ENCODE data around the gene UGT1A8. TPM values are rescaled to one million over a fixed set of nuclear protein-coding genes. Genes with fewer than 3 reads are reported as not detected.
"Not testable (repeated sequence)": the region's sequence is repeated elsewhere in the genome, so short reads cannot be mapped to it uniquely, and the experiment has no call there.

UGT1A8 gene
- total RNA-seq, 2 experiments from 2014 or later, result not detected

DNA sequence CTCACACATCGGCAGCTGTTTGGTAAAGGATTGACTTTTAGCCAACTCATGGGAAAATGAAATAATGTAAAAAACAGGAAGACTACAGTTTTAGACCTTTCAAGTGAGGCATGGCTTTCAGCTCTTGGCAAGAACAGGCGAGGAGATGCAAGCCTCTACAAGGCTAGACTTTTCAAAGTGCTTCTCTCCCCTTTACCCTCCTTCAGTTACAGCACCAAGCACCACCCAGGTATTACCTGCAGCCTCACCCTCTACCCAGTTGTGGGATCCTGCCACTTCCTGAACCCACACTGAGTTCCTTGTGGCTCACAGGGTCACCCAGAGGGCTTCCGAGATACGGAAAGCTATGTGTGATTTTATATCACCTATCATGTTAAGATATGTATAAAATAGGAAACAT is 33.5 kb downstream of the UGT1A8 start:
- no peaks in the 10 kb centered on the region for H3K4me1 Mint-ChIP-seq (ENCODE audit: low read depth)
- H3K27ac Mint-ChIP-seq, result no peak overlapping the region
- peaks cover 7% of the 10 kb centered on the region for H3K9me3 Mint-ChIP-seq
- ChIA-PET POLR2A (no interaction called here), CTCF (no interaction called here)
- intact Hi-C loops (cut with micrococcal nuclease), result no loop called here
- H3K36me3 Mint-ChIP-seq, result peaks cover 7% of the 10 kb centered on the region
- H3K4me3 Mint-ChIP-seq, result no peak overlapping the region
- H3K27me3 Mint-ChIP-seq, result peaks cover 19% of the 10 kb centered on the region
- no peak for DNase-seq

DNA sequence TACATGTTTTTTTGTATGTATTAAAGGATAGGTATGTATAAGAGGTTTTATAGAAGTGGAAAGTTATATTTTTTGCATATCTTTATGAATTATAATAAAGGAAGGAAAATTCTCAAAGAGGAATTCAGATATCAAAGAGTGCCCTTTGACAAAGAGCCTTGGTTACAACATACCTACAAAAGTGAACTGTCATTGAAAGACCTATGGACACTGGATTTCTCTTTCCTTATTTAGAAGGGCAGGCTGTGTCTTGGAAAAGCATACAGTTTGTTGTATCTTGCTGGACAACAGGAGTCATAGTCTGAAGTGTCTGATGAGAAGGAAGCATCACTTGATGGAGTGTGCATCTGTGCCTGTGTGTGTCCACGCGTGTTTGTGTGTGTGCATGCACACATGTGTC is 34.0 kb downstream of the UGT1A8 start:
- H3K27me3 Mint-ChIP-seq, result peaks cover 17% of the 10 kb centered on the region
- peaks cover 5% of the 10 kb centered on the region for H3K36me3 Mint-ChIP-seq
- no peak overlapping the region for H3K4me3 Mint-ChIP-seq
- intact Hi-C loops (cut with micrococcal nuclease), result no loop called here
- peaks cover 5% of the 10 kb centered on the region for H3K9me3 Mint-ChIP-seq
- no peak for DNase-seq
- no peaks in the 10 kb centered on the region for H3K4me1 Mint-ChIP-seq (ENCODE audit: low read depth)
- CTCF ChIA-PET, result no interaction called here
- no peak overlapping the region for H3K27ac Mint-ChIP-seq
- POLR2A ChIA-PET, result no interaction called here

- Mint-ChIP-seq H3K27me3 (peaks cover 17% of the 10 kb centered on the region), H3K4me1 (ENCODE audit: low read depth) (no peaks in the 10 kb centered on the region), H3K9me3 (no peaks in the 10 kb centered on the region), H3K27ac (no peak overlapping the region), H3K4me3 (no peak overlapping the region), H3K36me3 (no peaks in the 10 kb centered on the region)
- ChIA-PET CTCF (no interaction called here), POLR2A (no interaction called here)
- intact Hi-C loops (cut with micrococcal nuclease), result no loop called here
- DNase-seq, result no peak
Measured at GRCh38 chr2:233654501-233654900, 37.1 kb downstream of the UGT1A8 start.

DNA sequence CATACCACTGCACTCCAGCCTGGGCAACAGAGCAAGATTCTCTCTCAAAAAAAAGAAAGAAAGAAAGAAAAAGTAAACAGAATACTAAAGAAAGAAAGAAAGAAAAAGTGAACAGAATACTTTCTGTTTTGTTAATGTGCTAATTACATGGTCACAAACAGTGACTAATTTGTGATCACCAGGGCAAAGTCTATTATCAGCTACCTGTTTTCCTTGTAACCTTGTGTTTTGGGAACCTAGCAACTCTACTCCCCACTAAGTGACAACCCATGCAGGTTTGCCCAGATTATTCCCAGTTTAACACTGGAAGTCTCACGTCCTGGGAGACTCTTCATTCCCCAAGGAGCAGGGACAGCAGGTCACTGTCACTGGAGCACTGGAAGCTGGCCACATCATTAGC is 37.6 kb downstream of the UGT1A8 start:
- intact Hi-C loops (cut with micrococcal nuclease), result no loop called here
- H3K27me3 Mint-ChIP-seq, result peaks cover 22% of the 10 kb centered on the region
- no peaks in the 10 kb centered on the region for H3K36me3 Mint-ChIP-seq
- H3K4me3 Mint-ChIP-seq, result no peak overlapping the region
- H3K9me3 Mint-ChIP-seq, result no peaks in the 10 kb centered on the region
- no peaks in the 10 kb centered on the region for H3K4me1 Mint-ChIP-seq (ENCODE audit: low read depth)
- ChIA-PET CTCF (no interaction called here), POLR2A (no interaction called here)
- no peak for DNase-seq
- H3K27ac Mint-ChIP-seq, result no peak overlapping the region

DNA sequence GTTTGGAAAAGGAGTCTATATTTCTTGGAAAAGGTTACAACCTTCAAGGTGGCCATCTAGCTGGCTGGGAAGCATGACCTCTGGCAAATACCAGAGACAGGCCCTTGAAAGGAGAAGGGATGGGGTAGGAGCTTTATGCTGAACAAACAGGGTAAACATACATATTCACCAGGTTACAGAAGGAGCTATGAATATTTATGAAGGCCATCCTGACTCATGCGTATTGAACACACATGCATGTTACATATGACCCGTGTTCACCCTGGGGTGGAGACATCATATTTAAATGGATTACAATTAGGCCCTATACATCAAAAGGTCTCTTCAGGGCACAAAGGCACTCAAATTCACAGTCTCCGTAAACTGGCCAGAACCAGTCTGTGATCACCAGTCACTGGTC is 38.5 kb downstream of the UGT1A8 start:
- H3K9me3 Mint-ChIP-seq; H3K4me1 Mint-ChIP-seq (ENCODE audit: low read depth); H3K27ac Mint-ChIP-seq; DNase-seq; H3K36me3 Mint-ChIP-seq; POLR2A ChIA-PET; CTCF ChIA-PET; intact Hi-C loops (cut with micrococcal nuclease); H3K4me3 Mint-ChIP-seq: not testable (repeated sequence)
- H3K27me3 Mint-ChIP-seq, result peaks cover 18% of the 10 kb centered on the region

GRCh38 chr2:233656443-233656842 is 39.0 kb downstream of the UGT1A8 start:
- no peaks in the 10 kb centered on the region for H3K4me1 Mint-ChIP-seq (ENCODE audit: low read depth)
- no peak for DNase-seq
- H3K9me3 Mint-ChIP-seq, result no peaks in the 10 kb centered on the region
- intact Hi-C loops (cut with micrococcal nuclease), result no loop called here
- no peak overlapping the region for H3K4me3 Mint-ChIP-seq
- no peak overlapping the region for H3K27ac Mint-ChIP-seq
- no peaks in the 10 kb centered on the region for H3K36me3 Mint-ChIP-seq
- H3K27me3 Mint-ChIP-seq, result peaks cover 22% of the 10 kb centered on the region
- ChIA-PET POLR2A (no interaction called here), CTCF (no interaction called here)

- no peaks in the 10 kb centered on the region for H3K36me3 Mint-ChIP-seq
- H3K4me1 Mint-ChIP-seq (ENCODE audit: low read depth), result no peaks in the 10 kb centered on the region
- H3K27me3 Mint-ChIP-seq, result peaks cover 23% of the 10 kb centered on the region
- no peak overlapping the region for H3K4me3 Mint-ChIP-seq
- POLR2A ChIA-PET, result no interaction called here
- no peaks in the 10 kb centered on the region for H3K9me3 Mint-ChIP-seq
- CTCF ChIA-PET, result no interaction called here
- intact Hi-C loops (cut with micrococcal nuclease), result no loop called here
- DNase-seq, result no peak
- no peak overlapping the region for H3K27ac Mint-ChIP-seq
Measured at GRCh38 chr2:233658610-233659009, 41.2 kb downstream of the UGT1A8 start.

- intact Hi-C loops (cut with micrococcal nuclease), result no loop called here
- Mint-ChIP-seq H3K9me3 (no peaks in the 10 kb centered on the region), H3K27me3 (peaks cover 35% of the 10 kb centered on the region), H3K36me3 (no peaks in the 10 kb centered on the region), H3K4me3 (no peak overlapping the region), H3K4me1 (ENCODE audit: low read depth) (no peaks in the 10 kb centered on the region), H3K27ac (no peak overlapping the region)
- ChIA-PET POLR2A (no interaction called here), CTCF (no interaction called here)
- DNase-seq, result no peak
Measured at GRCh38 chr2:233663911-233664310, 46.5 kb downstream of the UGT1A8 start.

DNA sequence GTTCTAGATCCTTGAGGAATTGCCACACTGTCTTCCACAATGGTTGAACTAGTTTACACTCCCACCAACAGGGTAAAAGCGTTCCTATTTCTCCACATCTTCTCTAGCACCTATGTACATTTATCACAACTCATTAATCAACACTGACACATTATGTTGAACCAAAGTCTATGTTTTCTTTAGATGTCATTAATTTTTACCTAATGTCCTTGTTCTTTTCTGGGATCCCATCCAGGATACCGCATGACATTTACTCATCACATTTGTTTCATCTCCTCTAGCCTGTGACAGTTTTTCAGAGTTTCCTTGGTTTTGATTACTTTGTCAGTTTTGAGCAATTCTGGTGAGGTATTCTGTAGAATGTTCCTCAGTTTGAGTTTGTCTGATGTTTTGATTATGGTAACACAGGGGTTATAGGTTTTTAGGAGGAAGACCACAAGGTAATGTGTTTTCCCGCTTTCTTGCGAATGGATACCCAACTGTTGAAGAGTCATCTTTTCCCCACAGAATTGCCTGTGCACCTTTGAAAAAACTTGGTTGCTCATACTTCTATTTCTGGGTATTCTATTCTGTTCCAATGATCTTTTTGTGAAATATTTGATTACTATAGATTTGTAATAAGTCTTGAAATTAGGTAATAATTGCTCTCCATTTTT is 51.3 kb downstream of the UGT1A8 start:
- Mint-ChIP-seq H3K9me3 (no peaks in the 10 kb centered on the region), H3K27me3 (peaks cover 35% of the 10 kb centered on the region), H3K27ac (no peak overlapping the region), H3K4me3 (no peak overlapping the region), H3K4me1 (ENCODE audit: low read depth) (no peaks in the 10 kb centered on the region), H3K36me3 (no peaks in the 10 kb centered on the region)
- POLR2A ChIA-PET, result no interaction called here
- intact Hi-C loops (cut with micrococcal nuclease), result no loop called here
- CTCF ChIA-PET, result no interaction called here
- DNase-seq, result no peak

GRCh38 chr2:233671290-233672161 is 54.1 kb downstream of the UGT1A8 start, which contains the start of gene UGT1A9:
Gene UGT1A9 (plus strand): TSS chr2:233671898. CDS start chr2:233671935, 37 bp downstream.
- Mint-ChIP-seq H3K4me1 (ENCODE audit: low read depth) (no peaks in the 10 kb centered on the region), H3K9me3 (no peaks in the 10 kb centered on the region), H3K27me3 (peaks cover 28% of the 10 kb centered on the region), H3K27ac (no peak within 1 kb of the TSS), H3K36me3 (no peaks in the 10 kb centered on the region), H3K4me3 (no peak within 1 kb of the TSS)
- ChIA-PET POLR2A (no interaction called here), CTCF (interaction anchor here (1.3 kb wide), 1 partner anchor 10 kb away, joined by 3 read pairs; no protein-coding TSS in a partner anchor)
- intact Hi-C loops (cut with micrococcal nuclease), result no loop called here
- no peak for DNase-seq

- CTCF ChIA-PET, result no interaction called here
- intact Hi-C loops (cut with micrococcal nuclease), result no loop called here
- Mint-ChIP-seq H3K9me3 (no peaks in the 10 kb centered on the region), H3K4me1 (ENCODE audit: low read depth) (no peaks in the 10 kb centered on the region), H3K36me3 (no peaks in the 10 kb centered on the region), H3K27me3 (peaks cover 29% of the 10 kb centered on the region), H3K4me3 (no peak overlapping the region), H3K27ac (no peak overlapping the region)
- POLR2A ChIA-PET, result no interaction called here
- no peak for DNase-seq
Measured at GRCh38 chr2:233672886-233673285, 55.5 kb downstream of the UGT1A8 start.

DNA sequence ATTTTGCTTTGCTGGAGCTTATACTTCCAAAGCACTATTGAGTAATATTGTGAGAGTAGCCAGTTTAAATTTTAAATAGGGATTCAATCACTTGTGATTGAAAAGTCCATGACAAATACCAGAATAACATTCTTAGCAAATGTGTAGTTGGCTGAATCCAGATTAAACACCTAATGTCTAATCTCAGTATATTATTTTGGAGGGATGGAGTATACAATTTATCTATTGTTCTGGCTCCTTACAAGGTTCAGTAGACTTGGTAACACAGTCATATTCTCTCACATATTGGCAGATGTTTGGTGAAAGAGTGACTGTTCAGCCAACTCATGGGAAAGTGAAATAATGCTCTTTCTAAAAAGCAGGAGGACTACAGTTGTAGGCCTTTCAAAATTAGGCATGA is 56.5 kb downstream of the UGT1A8 start:
- H3K9me3 Mint-ChIP-seq, result no peaks in the 10 kb centered on the region
- H3K27me3 Mint-ChIP-seq, result peaks cover 25% of the 10 kb centered on the region
- CTCF ChIA-PET, result no interaction called here
- H3K27ac Mint-ChIP-seq, result no peak overlapping the region
- H3K4me1 Mint-ChIP-seq (ENCODE audit: low read depth), result no peaks in the 10 kb centered on the region
- no peaks in the 10 kb centered on the region for H3K36me3 Mint-ChIP-seq
- no peak overlapping the region for H3K4me3 Mint-ChIP-seq
- intact Hi-C loops (cut with micrococcal nuclease), result no loop called here
- POLR2A ChIA-PET, result no interaction called here
- no peak for DNase-seq

- no peak overlapping the region for H3K27ac Mint-ChIP-seq
- H3K36me3 Mint-ChIP-seq, result no peaks in the 10 kb centered on the region
- DNase-seq, result no peak
- H3K4me3 Mint-ChIP-seq, result no peak overlapping the region
- peaks cover 25% of the 10 kb centered on the region for H3K27me3 Mint-ChIP-seq
- intact Hi-C loops (cut with micrococcal nuclease), result no loop called here
- no peaks in the 10 kb centered on the region for H3K9me3 Mint-ChIP-seq
- ChIA-PET CTCF (no interaction called here), POLR2A (no interaction called here)
- H3K4me1 Mint-ChIP-seq (ENCODE audit: low read depth), result no peaks in the 10 kb centered on the region
Measured at GRCh38 chr2:233674314-233674713, 56.9 kb downstream of the UGT1A8 start.

Measured in activated CD4-positive, alpha-beta memory T cell treated with anti-CD3 and anti-CD28 coated beads for 36 hours (primary cell).